Measurements from ENCODE around the gene ZSWIM5. TPM values are rescaled to one million over a fixed set of nuclear protein-coding genes. Genes with fewer than 3 reads are reported as not detected.

Gene ZSWIM5
- total and polyA plus RNA-seq, 9 of the 15 experiments (the other 6 are each of a cell fraction or from before 2014, with no cell fraction given) = under 0.01 to 0.07 (median 0.03) TPM; not detected in 3

DNA sequence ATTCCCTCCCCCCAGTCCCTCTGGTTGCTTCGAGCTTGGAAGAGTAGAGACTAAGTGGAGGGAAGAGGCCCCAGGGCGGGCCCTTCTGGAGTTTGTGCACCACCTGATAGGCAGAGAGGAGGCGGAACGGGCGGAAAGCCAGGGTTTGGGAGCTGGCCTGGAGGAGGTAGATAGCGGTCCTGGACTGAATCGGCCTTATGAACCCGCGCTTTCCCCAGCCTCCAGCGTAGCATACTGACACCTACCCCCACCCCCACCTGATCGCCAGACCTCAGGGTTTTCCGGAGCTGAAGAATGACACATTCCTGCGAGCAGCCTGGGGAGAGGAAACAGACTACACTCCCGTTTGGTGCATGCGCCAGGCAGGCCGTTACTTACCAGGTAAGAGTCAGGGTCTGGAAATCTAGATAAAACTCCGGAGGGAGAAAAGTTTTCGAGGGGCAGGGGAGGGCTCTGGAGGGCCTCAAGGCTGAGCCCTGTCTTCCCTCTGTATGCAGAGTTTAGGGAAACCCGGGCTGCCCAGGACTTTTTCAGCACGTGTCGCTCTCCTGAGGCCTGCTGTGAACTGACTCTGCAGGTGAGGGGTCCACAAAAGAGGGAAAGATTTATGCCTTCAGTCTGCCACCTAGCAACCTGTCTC lies 193.6 kb downstream of the ZSWIM5 start (continued):
- TF ChIP-seq, protein P1, sequence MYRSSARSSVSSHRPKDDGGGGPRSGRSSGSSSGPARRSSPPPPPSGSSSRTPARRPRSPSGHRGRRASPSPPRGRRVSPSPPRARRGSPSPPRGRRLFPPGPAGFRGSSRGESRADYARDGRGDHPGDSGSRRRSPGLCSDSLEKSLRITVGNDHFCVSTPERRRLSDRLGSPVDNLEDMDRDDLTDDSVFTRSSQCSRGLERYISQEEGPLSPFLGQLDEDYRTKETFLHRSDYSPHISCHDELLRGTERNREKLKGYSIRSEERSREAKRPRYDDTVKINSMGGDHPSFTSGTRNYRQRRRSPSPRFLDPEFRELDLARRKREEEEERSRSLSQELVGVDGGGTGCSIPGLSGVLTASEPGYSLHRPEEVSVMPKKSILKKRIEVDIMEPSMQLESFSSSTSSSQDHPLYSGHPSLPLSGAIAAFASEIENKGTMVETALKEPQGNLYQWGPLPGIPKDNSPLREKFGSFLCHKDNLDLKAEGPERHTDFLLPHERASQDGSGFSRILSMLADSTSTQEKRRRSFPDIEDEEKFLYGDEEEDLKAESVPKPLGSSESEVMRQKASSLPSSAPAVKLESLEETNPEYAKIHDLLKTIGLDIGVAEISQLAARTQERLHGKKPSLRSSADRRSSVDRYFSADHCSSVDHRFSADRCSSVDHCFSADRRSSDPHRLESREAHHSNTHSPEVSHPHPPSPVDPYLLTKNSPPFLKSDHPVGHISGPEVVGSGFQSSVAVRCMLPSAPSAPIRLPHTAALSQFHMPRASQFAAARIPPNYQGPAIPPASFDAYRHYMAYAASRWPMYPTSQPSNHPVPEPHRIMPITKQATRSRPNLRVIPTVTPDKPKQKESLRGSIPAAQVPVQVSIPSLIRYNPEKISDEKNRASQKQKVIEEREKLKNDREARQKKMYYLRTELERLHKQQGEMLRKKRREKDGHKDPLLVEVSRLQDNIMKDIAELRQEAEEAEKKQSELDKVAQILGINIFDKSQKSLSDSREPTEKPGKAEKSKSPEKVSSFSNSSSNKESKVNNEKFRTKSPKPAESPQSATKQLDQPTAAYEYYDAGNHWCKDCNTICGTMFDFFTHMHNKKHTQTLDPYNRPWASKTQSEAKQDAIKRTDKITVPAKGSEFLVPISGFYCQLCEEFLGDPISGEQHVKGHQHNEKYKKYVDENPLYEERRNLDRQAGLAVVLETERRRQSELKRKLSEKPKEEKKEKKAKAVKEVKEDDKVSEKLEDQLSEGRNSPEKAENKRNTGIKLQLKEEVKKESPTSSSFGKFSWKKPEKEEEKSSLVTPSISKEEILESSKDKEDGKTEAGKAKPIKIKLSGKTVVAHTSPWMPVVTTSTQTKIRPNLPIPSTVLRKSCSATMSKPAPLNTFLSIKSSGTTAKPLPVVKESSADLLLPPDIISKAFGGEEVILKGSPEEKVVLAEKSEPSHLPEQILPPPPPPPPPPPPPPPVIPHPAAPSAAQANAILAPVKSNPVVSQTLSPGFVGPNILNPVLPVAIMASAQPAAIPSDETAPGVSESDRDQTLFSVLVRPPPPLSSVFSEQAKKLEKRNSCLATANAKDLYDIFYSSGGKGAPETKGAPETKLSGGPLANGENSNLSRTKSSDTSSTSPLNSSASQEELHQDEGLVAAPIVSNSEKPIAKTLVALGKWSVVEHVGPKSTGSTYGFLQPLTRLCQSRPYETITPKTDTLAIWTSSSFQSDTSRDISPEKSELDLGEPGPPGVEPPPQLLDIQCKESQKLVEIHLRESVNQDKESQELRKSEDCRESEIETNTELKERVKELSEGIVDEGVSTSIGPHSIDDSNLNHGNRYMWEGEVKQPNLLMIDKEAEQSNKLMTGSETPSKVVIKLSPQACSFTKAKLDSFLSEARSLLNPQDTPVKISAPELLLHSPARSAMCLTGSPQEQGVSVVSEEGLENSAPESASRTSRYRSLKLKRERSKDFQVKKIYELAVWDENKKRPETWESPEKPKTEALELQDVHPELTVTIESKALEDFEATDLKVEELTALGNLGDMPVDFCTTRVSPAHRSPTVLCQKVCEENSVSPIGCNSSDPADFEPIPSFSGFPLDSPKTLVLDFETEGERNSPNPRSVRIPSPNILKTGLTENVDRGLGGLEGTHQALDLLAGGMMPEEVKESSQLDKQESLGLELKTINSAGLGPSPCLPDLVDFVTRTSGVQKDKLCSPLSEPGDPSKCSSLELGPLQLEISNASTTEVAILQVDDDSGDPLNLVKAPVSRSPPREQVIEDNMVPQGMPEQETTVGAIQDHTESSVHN (IDR thresholded peaks at IDR 0.05; ENCODE audit: borderline replicate concordance in 1 of 2, low read depth in 1 of 2) = peak in 1 of 2 experiments; percentile 59; a peak in 1 of 4 replicates
- no peak for TF ChIP-seq ZNF316 (IDR thresholded peaks at IDR 0.05)
- peak; percentile 93 for TF ChIP-seq SOX6 (IDR thresholded peaks at IDR 0.05)
- TF ChIP-seq POLR2H (tag; IDR thresholded peaks at IDR 0.05; ENCODE audit: low read depth) = peak; percentile 81; the same call in 1 of the 2 replicates
- TF ChIP-seq, protein P2, sequence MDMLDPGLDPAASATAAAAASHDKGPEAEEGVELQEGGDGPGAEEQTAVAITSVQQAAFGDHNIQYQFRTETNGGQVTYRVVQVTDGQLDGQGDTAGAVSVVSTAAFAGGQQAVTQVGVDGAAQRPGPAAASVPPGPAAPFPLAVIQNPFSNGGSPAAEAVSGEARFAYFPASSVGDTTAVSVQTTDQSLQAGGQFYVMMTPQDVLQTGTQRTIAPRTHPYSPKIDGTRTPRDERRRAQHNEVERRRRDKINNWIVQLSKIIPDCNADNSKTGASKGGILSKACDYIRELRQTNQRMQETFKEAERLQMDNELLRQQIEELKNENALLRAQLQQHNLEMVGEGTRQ (CRISPR knock-in tag; IDR thresholded peaks at IDR 0.05) = peak; percentile 64
- no peak for TF ChIP-seq SRSF7 (optimal IDR thresholded peaks at IDR 0.05; ENCODE audit: low read depth, low read length)
- TF ChIP-seq POLR3A (IDR thresholded peaks at IDR 0.05; ENCODE audit: borderline replicate concordance, extremely low read depth, insufficient read depth, insufficient read length) = no peak
- peak; percentile 80 for TF ChIP-seq TBP (optimal IDR thresholded peaks at IDR 0.05; ENCODE audit: low read depth, low read length)
- no peak for TF ChIP-seq SETDB1 (IDR thresholded peaks at IDR 0.05; ENCODE audit: low read length)
- peak; percentile 50; the same call in 1 of the 2 replicates for TF ChIP-seq HES1 (IDR thresholded peaks at IDR 0.05; ENCODE audit: low read depth)
- TF ChIP-seq, protein P3, sequence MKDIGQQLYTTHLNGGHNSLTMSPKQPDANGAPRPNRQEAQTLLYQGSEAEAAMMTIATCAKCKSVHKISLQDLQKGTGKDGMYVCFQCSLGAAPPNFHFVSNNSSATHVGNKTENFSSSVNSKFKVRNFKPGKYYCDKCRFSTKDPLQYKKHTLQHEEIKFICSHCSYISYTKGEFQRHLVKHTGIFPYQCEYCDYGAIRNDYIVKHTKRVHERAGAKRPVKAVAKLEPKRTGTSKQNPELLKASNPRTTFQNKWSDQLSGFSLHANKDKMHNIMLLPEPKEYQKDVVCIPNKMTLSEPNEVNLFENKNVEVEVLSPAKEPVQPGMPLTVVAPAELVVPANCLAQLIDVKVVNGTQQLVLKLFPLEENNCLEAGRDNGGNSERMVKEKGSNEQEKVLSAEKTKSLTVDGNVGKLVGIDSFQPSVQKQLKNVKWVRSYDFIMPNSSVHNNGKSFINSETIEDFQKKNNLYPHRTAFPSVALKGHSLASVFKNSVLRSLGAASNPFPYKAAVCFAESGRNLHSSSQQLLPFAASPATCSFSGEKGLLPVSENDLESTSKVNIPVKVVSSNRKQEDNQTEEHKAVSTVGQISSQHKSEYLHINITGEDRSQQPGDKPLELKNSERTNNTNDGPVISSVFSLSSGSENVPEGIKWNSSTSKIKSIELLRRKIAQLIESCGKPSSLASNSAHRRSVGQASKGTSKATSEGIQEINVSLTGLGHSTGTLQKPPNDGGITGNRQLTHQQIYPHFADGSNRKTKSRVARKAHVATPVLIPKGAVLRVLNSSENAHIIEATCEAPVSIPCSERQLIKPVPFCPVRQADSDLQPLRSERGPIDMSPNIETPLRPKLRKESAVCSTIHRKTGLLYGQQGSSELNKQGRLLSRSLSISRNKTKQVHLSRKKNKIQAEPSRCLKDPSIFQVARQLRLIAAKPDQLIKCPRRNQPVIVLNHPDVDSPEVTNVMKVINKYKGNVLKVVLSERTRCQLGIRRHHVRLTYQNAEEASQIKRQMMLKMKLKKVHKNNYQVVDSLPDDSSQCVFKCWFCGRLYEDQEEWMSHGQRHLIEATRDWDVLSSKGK (CRISPR knock-in tag; IDR thresholded peaks at IDR 0.05) = no peak
- no peak for TF ChIP-seq SRSF9 (IDR thresholded peaks at IDR 0.05; ENCODE audit: borderline replicate concordance, low read depth, low read length)
- peak; percentile 84 for TF ChIP-seq ZNF589 (CRISPR knock-in tag; IDR thresholded peaks at IDR 0.05; ENCODE audit: low read depth)
- peak; percentile 70 for TF ChIP-seq KLF1 (tag; IDR thresholded peaks at IDR 0.05)
